GM21619 (cell line): Measurements from ENCODE around the gene COL26A1.
"Not testable (repeated sequence)": the region's sequence is repeated elsewhere in the genome, so short reads cannot be mapped to it uniquely, and the experiment has no call there.

Source experiments
- ATAC-seq: cut with Tn5 transposase; IDR thresholded peaks from one replicate; pipeline ENCODE4 v1.9.1; 2021; ENCODE audit not compliant: unreplicated experiment

Gene COL26A1

GRCh38 chr7:101400751-101401150, 38.1 kb downstream of the COL26A1 start:
- no peak for ATAC-seq

GRCh38 chr7:101401390-101402080, 38.9 kb downstream of the COL26A1 start:
- ATAC-seq, result no peak

DNA sequence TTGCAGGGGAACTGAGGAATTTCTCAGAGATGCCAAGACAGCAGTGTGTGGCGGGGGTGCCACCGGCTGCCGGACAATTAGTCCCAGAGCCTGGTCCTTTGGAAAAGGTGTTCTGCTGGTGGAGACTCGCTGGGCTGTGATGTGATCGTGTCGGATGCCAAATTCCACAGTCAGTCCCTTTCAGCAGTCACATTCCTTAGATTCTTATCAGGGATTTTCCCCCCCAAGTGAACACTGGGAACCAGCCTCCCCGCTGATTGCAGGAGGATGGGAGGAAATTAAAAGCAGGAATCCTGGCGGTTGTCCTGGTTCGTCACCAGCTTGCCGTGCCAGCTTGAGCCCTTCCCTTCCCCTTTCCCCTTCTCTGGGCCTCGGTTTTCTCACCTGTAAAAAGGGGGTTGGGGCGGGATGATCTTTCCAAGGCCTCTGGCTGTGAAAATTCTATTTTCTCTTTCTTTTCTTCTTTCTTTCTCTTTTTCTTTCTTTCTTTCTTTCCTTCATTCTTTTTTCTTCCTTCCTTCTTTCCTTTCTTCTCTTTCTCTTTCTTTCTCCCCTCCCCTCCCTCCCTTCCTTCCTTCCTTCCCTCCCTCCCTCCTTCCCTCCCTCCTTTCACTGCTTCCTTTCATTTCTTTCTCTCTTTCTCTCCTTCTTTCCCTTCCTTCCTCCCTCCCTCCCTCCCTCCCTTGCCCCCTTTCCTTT, 39.6 kb downstream of the COL26A1 start:
- ATAC-seq, result no peak

DNA sequence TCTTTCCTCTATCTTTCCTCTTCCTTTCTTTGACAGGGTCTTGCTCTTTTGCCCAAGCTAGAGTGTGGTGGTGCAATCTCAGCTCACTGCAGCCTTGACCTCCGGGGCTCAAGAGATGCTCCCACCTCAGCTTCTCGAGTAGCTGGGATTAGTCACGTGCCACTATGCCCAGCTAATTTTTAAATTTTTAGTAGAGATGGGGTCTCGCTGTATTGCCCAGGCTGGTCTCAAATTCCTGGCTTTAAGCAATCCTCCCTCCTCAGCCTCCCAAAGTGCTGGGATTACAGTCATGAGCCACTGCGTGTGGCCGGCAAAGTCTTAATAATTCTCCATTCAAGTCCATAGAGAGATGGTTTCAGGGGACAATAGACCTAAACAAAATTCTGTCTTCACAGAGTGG, 40.2 kb downstream of the COL26A1 start:
- ATAC-seq, result no peak

- no peak for ATAC-seq
Observed at GRCh38 chr7:101405474-101406067, 42.9 kb downstream of the COL26A1 start.

GRCh38 chr7:101410743-101411507, 48.2 kb downstream of the COL26A1 start:
- no peak for ATAC-seq

- ATAC-seq, result no peak
Observed at GRCh38 chr7:101411508-101411874, 48.8 kb downstream of the COL26A1 start.

DNA sequence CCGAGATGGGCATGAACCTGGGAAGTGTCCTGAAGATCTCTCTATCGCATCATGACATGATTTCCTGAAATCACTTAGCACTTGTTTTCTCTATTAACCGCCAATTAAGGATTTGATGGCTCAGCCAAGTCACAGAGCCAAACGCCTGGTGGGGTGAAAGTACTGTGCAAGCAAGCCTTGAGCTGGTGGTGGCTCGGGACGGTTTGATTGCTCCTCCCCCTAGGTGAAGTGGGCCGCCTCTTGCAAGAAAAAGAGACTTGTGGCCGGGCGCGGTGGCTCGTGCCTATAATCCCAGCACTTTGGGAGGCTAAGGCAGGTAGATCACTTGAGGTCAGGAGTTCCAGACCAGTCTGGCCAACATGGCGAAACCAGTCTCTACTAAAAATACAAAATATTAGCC, 50.3 kb downstream of the COL26A1 start:
- no peak for ATAC-seq

DNA sequence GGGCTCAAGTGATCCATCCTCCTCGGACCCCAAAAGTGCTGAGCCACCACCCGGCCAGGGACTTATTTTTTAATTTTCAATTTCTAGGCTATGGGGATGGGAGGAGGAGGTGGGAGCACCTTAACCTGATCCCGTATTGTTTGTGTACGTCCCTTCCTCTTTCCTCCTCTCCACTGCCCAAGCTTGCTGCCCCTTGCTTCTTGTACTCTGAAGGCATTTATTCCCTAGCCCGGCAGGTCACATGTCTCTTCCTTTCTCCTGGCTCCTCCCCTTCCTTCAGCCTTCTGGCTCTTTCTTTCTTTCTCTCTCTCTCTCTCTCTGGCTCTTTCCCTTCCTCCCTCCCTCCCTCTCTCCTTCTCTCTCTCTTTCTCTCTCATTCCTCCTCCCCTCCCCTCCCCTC, 56.0 kb downstream of the COL26A1 start:
- ATAC-seq, result no peak

DNA sequence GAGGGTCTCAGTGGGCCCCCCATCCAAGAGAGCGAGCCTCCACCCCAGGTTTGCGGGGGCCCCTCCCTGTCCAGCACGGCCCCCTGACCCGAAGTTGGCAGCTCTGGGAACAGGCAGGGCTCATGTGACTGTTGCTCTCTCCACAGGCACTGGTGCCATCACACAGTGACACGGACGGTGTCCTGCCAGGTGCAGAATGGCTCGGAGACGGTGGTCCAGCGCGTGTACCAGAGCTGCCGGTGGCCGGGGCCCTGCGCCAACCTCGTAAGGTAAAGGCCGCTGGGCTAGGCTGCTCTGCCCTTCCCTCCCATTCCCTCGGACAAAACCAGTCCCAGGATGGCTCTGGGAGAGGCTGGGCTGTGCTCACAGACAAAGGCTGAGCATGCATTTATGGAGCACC, 57.2 kb downstream of the COL26A1 start:
- no peak for ATAC-seq

GRCh38 chr7:101420436-101420835, 57.8 kb downstream of the COL26A1 start:
- no peak for ATAC-seq

- no peak for ATAC-seq
Observed at GRCh38 chr7:101422356-101423195, 59.9 kb downstream of the COL26A1 start.

GRCh38 chr7:101426303-101427011, 63.8 kb downstream of the COL26A1 start:
- no peak for ATAC-seq

DNA sequence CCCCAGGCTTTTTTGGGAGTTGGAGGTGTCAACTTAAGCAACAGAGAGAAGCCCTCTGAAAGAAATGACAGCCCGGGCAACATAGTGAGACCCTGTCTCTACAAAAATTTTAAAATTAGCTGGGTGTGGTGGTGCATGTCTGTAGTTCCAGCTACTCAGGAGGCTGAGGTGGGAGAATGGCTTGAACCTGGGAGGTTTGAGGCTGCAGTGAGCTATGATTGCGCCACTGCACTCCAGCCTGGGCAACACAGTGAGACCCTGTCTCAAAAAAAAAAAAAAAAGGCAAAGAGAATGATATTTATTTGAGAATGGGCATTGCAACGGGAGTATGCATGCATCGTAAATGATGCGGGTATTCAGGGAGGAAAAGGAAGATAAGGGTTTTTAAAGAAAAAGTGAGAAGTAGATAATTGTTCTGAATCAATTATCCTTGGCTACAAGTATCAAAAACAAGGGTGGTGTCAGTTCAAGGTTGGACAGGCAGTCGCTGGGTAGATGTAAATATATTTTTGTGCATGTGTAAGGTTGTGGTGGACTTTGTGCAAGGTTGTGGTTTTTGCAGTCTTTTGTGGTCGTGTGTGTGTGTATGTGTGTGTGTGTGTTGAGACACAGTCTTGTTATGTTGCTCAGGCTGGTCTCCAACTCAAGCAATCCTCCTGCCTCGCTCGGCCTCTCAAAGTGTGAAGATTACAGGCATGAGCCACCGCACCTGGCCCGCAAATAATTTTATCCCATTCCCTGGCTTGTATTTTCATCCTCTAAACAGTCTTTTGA, 65.6 kb downstream of the COL26A1 start:
- no peak for ATAC-seq

- ATAC-seq, result no peak
Observed at GRCh38 chr7:101432316-101432715, 69.6 kb downstream of the COL26A1 start.

DNA sequence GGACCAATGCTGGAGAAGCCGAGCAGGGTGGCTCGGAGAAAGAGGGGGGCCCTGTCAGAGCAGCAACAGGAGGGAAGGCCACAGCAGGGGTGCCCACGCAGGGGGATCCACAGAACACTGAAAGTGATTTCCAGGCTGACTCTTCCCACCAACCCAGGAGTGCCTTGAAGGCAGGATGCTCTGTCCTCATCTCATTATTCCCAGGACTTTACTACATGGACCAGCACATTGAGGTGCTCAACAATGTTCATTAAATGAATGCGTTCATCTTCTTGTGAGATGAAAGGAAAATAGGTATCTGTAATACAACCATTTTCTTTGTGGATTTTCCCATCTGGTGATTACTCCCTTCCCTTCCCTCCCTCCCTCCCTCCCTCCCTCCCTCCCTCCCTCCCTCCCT, 71.0 kb downstream of the COL26A1 start:
- ATAC-seq, result no peak

DNA sequence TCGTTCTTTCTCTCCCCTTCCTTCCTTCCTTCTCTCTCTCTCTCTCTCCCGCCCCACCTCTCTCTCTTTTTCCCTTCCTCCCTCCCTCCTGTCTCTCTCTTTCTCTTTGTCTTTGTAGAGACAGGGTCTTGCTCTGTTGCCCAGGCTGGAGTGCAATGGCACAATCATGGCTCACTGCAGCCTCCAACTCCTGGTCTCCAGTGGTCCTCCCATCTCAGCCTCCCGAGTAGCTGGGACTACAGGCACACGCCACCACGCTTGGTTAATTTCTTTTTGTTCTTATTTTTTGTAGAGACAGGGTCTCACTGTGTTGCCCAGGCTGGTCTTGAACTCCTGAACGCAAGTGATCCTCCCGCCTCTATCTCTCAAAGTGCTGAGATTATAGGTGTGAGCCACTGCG, 71.5 kb downstream of the COL26A1 start:
- ATAC-seq, result not testable (repeated sequence)

DNA sequence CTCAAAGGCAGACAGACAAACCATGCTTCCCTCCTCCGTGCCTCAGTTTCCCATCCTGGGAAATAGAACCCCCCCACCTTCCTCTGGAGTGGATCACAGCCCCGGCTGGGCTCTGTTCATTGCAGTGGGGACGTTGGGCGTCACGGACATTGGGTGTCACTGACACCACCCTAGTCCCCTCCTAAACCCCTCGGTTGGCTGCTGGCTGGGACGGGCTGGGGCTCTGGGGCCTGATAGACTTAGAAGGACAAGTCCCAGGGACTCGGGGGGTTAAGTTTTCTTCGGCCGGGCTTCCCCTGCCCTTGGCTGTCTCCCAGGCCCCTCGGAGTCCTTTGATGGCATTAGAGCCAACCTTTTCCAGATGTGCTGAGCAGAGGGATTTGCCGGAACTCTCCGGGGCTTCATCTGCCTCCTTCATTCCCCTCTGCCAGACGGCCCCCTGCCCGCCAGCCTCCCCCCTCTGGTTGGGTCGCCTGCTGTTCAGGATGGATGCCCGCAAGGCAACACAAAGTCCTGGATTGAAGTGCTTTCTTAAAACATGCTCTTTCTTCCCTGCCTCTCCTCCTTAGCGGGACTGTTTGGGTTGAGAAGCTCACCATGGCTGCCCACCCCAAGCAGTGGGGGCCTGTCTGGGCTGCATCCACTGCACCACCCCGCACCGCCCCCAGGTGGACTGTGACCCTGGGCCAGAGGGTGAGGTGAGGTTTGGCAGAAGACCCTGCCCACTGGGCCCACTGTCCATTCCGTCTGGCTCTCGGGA, 73.0 kb downstream of the COL26A1 start:
- no peak for ATAC-seq
